Activated naive CD4-positive, alpha-beta T cell treated with anti-CD3 and anti-CD28 coated beads, Interleukin-2, amount 10 ng/mL, durations not matched to agents 7 days and 5 days (primary cell): ENCODE data around the gene PASD1.
"Not testable (repeated sequence)": the region's sequence is repeated elsewhere in the genome, so short reads cannot be mapped to it uniquely, and the experiment has no call there.

Source experiments
- CTCF ChIA-PET: fragments of 350-600 bp; sonication (Branson Sonifier 250); formaldehyde crosslinking; loops from one replicate; lab custom pipeline; 2021; ENCODE audit warnings: antibody characterized with exemption; lab: Charles Lee
- DNase-seq: peaks from one replicate; pipeline ENCODE4 v3.0.0-alpha.2; 2020
- H3K27ac Mint-ChIP-seq: one replicate; pipeline ENCODE4 v1.8.0; 2021; ENCODE audit warnings: mild to moderate bottlenecking, moderate library complexity, mixed read lengths
- H3K27me3 Mint-ChIP-seq: one replicate; pipeline ENCODE4 v1.8.0; 2021; ENCODE audit warnings: mild to moderate bottlenecking, mixed read lengths
- H3K36me3 Mint-ChIP-seq: one replicate; pipeline ENCODE4 v1.8.0; 2021; ENCODE audit warnings: mixed read lengths
- H3K4me1 Mint-ChIP-seq: one replicate; pipeline ENCODE4 v1.8.0; 2021; ENCODE audit warnings: mixed read lengths
- H3K4me3 Mint-ChIP-seq: one replicate; pipeline ENCODE4 v1.8.0; 2021; ENCODE audit warnings: mild to moderate bottlenecking, moderate library complexity, mixed read lengths
- H3K9me3 Mint-ChIP-seq: one replicate; pipeline ENCODE4 v1.8.0; 2021; ENCODE audit warnings: mixed read lengths

Gene PASD1

GRCh38 chrX:151679798-151680402 lies 116.4 kb downstream of the PASD1 start:
- Mint-ChIP-seq H3K27ac (no peak overlapping the region), H3K4me1 (peaks cover 7% of the 10 kb centered on the region), H3K4me3 (no peak overlapping the region), H3K9me3 (no peaks in the 10 kb centered on the region), H3K36me3 (no peaks in the 10 kb centered on the region), H3K27me3 (no peaks in the 10 kb centered on the region)
- DNase-seq, result no peak
- CTCF ChIA-PET, result interaction anchor here (0.9 kb wide), 1 partner anchor 730 kb away, joined by 3 read pairs; no protein-coding TSS in a partner anchor

GRCh38 chrX:151680805-151681204 lies 117.3 kb downstream of the PASD1 start:
- no peaks in the 10 kb centered on the region for H3K9me3 Mint-ChIP-seq
- H3K4me1 Mint-ChIP-seq, result peaks cover 7% of the 10 kb centered on the region
- H3K36me3 Mint-ChIP-seq, result no peaks in the 10 kb centered on the region
- H3K4me3 Mint-ChIP-seq, result no peak overlapping the region
- H3K27ac Mint-ChIP-seq, result no peak overlapping the region
- DNase-seq, result peak; percentile 61
- no peaks in the 10 kb centered on the region for H3K27me3 Mint-ChIP-seq
- CTCF ChIA-PET, result interaction anchor here (0.9 to 1.2 kb wide), 2 partner anchors 731 to 909 kb away, joined by 3 read pairs; no protein-coding TSS in a partner anchor

GRCh38 chrX:151687635-151688034 lies 124.2 kb downstream of the PASD1 start:
- Mint-ChIP-seq H3K27me3 (no peaks in the 10 kb centered on the region), H3K4me3 (no peak overlapping the region), H3K36me3 (no peaks in the 10 kb centered on the region), H3K4me1 (peaks cover 7% of the 10 kb centered on the region), H3K9me3 (no peaks in the 10 kb centered on the region), H3K27ac (no peak overlapping the region)
- no peak for DNase-seq
- CTCF ChIA-PET, result no interaction called here

- H3K27ac Mint-ChIP-seq, result no peak overlapping the region
- DNase-seq, result no peak
- no peaks in the 10 kb centered on the region for H3K36me3 Mint-ChIP-seq
- CTCF ChIA-PET, result no interaction called here
- no peaks in the 10 kb centered on the region for H3K9me3 Mint-ChIP-seq
- no peaks in the 10 kb centered on the region for H3K4me1 Mint-ChIP-seq
- H3K4me3 Mint-ChIP-seq, result no peak overlapping the region
- peaks cover 5% of the 10 kb centered on the region for H3K27me3 Mint-ChIP-seq
Observed at GRCh38 chrX:151688695-151689094, 125.2 kb downstream of the PASD1 start.

- no peak overlapping the region for H3K4me3 Mint-ChIP-seq
- no peak overlapping the region for H3K27ac Mint-ChIP-seq
- H3K36me3 Mint-ChIP-seq, result no peaks in the 10 kb centered on the region
- H3K9me3 Mint-ChIP-seq, result no peaks in the 10 kb centered on the region
- H3K4me1 Mint-ChIP-seq, result no peaks in the 10 kb centered on the region
- CTCF ChIA-PET, result no interaction called here
- H3K27me3 Mint-ChIP-seq, result peaks cover 22% of the 10 kb centered on the region
- no peak for DNase-seq
Observed at GRCh38 chrX:151692825-151693224, 129.3 kb downstream of the PASD1 start.

GRCh38 chrX:151694121-151694520 lies 130.6 kb downstream of the PASD1 start:
- H3K4me1 Mint-ChIP-seq, result no peaks in the 10 kb centered on the region
- no peak overlapping the region for H3K27ac Mint-ChIP-seq
- no peaks in the 10 kb centered on the region for H3K9me3 Mint-ChIP-seq
- peaks cover 22% of the 10 kb centered on the region for H3K27me3 Mint-ChIP-seq
- DNase-seq, result no peak
- CTCF ChIA-PET, result no interaction called here
- H3K4me3 Mint-ChIP-seq, result no peak overlapping the region
- no peaks in the 10 kb centered on the region for H3K36me3 Mint-ChIP-seq

- no peak for DNase-seq
- H3K9me3 Mint-ChIP-seq, result no peaks in the 10 kb centered on the region
- H3K36me3 Mint-ChIP-seq, result no peaks in the 10 kb centered on the region
- no peak within 1 kb of the TSS for H3K27ac Mint-ChIP-seq
- CTCF ChIA-PET, result no interaction called here
- H3K4me3 Mint-ChIP-seq, result no peak within 1 kb of the TSS
- peaks cover 22% of the 10 kb centered on the region for H3K27me3 Mint-ChIP-seq
- H3K4me1 Mint-ChIP-seq, result no peaks in the 10 kb centered on the region
Observed at GRCh38 chrX:151694661-151695582, 131.4 kb downstream of the PASD1 start, which contains the start of gene PRRG3. PRRG3 (plus strand) TSS chrX:151695458; CDS start chrX:151698815, 3,357 bp downstream.

- Mint-ChIP-seq H3K36me3 (no peaks in the 10 kb centered on the region), H3K4me1 (no peaks in the 10 kb centered on the region)
Observed at GRCh38 chrX:151695583-151696340, 132.3 kb downstream of the PASD1 start.

GRCh38 chrX:151697082-151697481 lies 133.6 kb downstream of the PASD1 start:
- CTCF ChIA-PET, H3K4me3 Mint-ChIP-seq, H3K4me1 Mint-ChIP-seq, H3K27ac Mint-ChIP-seq, H3K36me3 Mint-ChIP-seq, H3K9me3 Mint-ChIP-seq, DNase-seq: not testable (repeated sequence)
- peaks cover 22% of the 10 kb centered on the region for H3K27me3 Mint-ChIP-seq

More at GRCh38 chrX:151695583-151696340, 132.3 kb downstream of the PASD1 start:
- Mint-ChIP-seq H3K27ac (no peak overlapping the region), H3K27me3 (peaks cover 22% of the 10 kb centered on the region), H3K4me3 (no peak overlapping the region), H3K9me3 (no peaks in the 10 kb centered on the region)
- no peak for DNase-seq
- CTCF ChIA-PET, result no interaction called here

- H3K4me3 Mint-ChIP-seq, result no peak overlapping the region
- H3K27me3 Mint-ChIP-seq, result peaks cover 22% of the 10 kb centered on the region
- H3K4me1 Mint-ChIP-seq, result no peaks in the 10 kb centered on the region
- CTCF ChIA-PET, result no interaction called here
- no peak overlapping the region for H3K27ac Mint-ChIP-seq
- H3K36me3 Mint-ChIP-seq, result no peaks in the 10 kb centered on the region
- no peak for DNase-seq
- H3K9me3 Mint-ChIP-seq, result no peaks in the 10 kb centered on the region
Observed at GRCh38 chrX:151697522-151697921, 134.0 kb downstream of the PASD1 start.

GRCh38 chrX:151698485-151698884 lies 135.0 kb downstream of the PASD1 start:
- CTCF ChIA-PET, result interaction anchor here (0.5 kb wide), 1 partner anchor 337 kb away, joined by 3 read pairs; no protein-coding TSS in a partner anchor
- Mint-ChIP-seq H3K36me3 (no peaks in the 10 kb centered on the region), H3K4me3 (no peak overlapping the region)

GRCh38 chrX:151699746-151700145 lies 136.3 kb downstream of the PASD1 start:
- CTCF ChIA-PET, result no interaction called here
- Mint-ChIP-seq H3K27me3 (peaks cover 8% of the 10 kb centered on the region), H3K36me3 (no peaks in the 10 kb centered on the region), H3K4me1 (no peaks in the 10 kb centered on the region), H3K27ac (no peak overlapping the region), H3K4me3 (no peak overlapping the region), H3K9me3 (no peaks in the 10 kb centered on the region)
- DNase-seq, result no peak

More at GRCh38 chrX:151698485-151698884, 135.0 kb downstream of the PASD1 start:
- DNase-seq, result no peak
- no peaks in the 10 kb centered on the region for H3K9me3 Mint-ChIP-seq
- no peak overlapping the region for H3K27ac Mint-ChIP-seq
- H3K4me1 Mint-ChIP-seq, result no peaks in the 10 kb centered on the region
- peaks cover 19% of the 10 kb centered on the region for H3K27me3 Mint-ChIP-seq

- Mint-ChIP-seq H3K36me3 (no peaks in the 10 kb centered on the region), H3K4me1 (no peaks in the 10 kb centered on the region), H3K27ac (no peak overlapping the region), H3K4me3 (no peak overlapping the region), H3K9me3 (no peaks in the 10 kb centered on the region), H3K27me3 (peaks cover 5% of the 10 kb centered on the region)
- CTCF ChIA-PET, result no interaction called here
- no peak for DNase-seq
Observed at GRCh38 chrX:151700581-151700980, 137.1 kb downstream of the PASD1 start.

- H3K27ac Mint-ChIP-seq, result no peak overlapping the region
- H3K27me3 Mint-ChIP-seq, result no peaks in the 10 kb centered on the region
- H3K4me3 Mint-ChIP-seq, result no peak overlapping the region
- no peak for DNase-seq
- H3K36me3 Mint-ChIP-seq, result no peaks in the 10 kb centered on the region
- H3K4me1 Mint-ChIP-seq, result no peaks in the 10 kb centered on the region
- no peaks in the 10 kb centered on the region for H3K9me3 Mint-ChIP-seq
- CTCF ChIA-PET, result no interaction called here
Observed at GRCh38 chrX:151701071-151701470, 137.6 kb downstream of the PASD1 start.
